ENCODE results near the gene CRYBB1. TPM values are rescaled to one million over a fixed set of nuclear protein-coding genes. Genes with fewer than 3 reads are reported as not detected.
A peak's percentile ranks its signal among the peaks of the same experiment; 100 is the strongest.

The CRYBB1 gene
- total RNA-seq, 1 donor, result not detected

DNA sequence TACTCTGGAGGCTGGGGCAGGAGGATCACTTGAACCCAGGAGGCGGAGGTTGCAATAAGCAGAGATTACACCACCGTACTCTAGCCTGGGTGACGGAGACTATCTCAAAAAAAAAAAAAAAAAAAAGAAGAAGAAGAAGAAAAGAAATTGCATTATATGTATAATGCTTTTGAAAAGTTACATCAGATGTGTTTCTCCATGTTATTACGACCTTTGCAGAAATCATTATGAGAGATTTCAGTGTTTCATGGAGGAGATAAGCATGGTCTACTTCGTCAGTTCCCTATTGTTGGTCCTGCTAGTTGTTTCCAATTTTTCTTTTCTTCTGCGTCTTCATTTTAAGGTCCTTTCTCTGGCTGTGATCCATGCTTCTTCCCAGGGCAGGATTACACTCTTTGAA lies 42.5 kb upstream of the CRYBB1 start:
- H3K4me3 ChIP-seq (ENCODE audit: low read depth, low read length), result no peak overlapping the region
- TF ChIP-seq CTCF (IDR thresholded peaks at IDR 0.05; ENCODE audit: insufficient read depth, low read length), result no peak
- no peak for DNase-seq (ENCODE audit: low read depth)

DNA sequence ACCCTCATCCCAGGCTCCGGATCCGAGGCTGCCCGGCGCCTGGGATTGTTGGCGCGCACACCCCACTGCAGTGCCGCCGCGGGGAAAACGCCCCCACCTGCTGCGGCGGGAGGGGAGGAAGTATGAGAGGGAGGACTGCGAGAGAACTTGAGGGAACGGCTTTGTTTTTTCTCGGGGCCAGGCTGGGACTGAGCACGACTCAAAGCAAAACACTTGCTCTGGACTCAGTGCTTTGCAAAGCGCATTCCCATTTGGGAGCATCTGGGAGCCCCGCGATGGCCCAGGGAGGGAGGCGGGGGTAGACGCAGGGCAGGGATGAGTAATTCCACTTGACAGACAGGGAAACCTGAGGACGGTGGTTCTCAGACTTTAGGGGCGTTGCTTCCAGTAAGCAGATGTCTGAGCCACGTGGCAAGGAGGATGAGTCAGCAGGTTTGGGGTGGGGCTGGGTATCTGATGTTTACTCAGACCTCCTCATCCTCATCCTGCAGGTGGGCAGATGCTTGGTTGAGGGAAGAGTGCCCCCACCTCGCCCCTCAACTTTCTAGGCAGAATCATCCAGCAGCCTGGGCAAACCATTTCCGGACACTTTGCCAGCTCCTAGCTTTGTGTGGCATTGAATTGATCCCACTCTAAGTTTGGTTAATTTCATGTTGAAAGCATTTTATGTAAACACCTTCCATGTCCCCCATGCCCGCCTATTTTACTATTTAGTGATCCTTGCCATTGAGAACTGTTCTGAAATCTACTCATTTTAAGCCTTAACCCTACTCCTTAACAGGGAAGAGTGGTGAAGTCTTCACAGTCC lies 41.0 kb upstream of the CRYBB1 start:
- TF ChIP-seq CTCF (IDR thresholded peaks at IDR 0.05; ENCODE audit: insufficient read depth, low read length), result no peak
- peak; percentile 88 for DNase-seq (ENCODE audit: low read depth)
- peak overlapping the region; percentile 43 for H3K4me3 ChIP-seq (ENCODE audit: low read depth, low read length)

DNA sequence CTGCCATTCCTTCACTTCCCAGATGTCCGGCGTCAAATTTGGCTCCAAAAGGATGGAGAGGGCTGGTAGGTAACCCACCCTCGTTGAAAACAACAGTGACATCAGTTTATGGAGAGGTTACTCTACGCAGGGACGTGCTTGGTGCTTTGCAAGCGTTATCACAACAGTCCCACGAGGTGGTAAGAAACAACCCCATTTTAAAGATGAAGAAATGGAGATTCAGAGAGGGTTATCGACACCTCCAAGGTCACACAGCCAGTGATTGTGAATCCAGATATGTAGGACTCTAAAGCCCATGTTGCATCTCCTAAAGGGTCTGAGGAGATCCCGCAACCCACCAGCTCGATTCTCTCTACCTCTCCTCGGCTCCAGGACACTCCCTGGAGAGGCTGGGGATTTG lies 40.3 kb upstream of the CRYBB1 start:
- peak overlapping the region; percentile 43 for H3K4me3 ChIP-seq (ENCODE audit: low read depth, low read length)
- no peak for TF ChIP-seq CTCF (IDR thresholded peaks at IDR 0.05; ENCODE audit: insufficient read depth, low read length)
- DNase-seq (ENCODE audit: low read depth), result no peak

GRCh38 chr22:26656891-26657851 lies 39.3 kb upstream of the CRYBB1 start, which contains the start of gene MIAT:
Gene MIAT, plus strand, starts transcription at chr22:26657588.
- TF ChIP-seq CTCF (IDR thresholded peaks at IDR 0.05; ENCODE audit: insufficient read depth, low read length), result no peak
- peak within 1 kb of the TSS; percentile 53 for H3K4me3 ChIP-seq (ENCODE audit: low read depth, low read length)
- no peak for DNase-seq (ENCODE audit: low read depth)

- no peak for TF ChIP-seq CTCF (IDR thresholded peaks at IDR 0.05; ENCODE audit: insufficient read depth, low read length)
- DNase-seq (ENCODE audit: low read depth), result no peak
- no peak overlapping the region for H3K4me3 ChIP-seq (ENCODE audit: low read depth, low read length)
These were observed 34.0 kb upstream of the CRYBB1 start for GRCh38 chr22:26651815-26652214.

- H3K4me3 ChIP-seq (ENCODE audit: low read depth, low read length), result no peak overlapping the region
- no peak for TF ChIP-seq CTCF (IDR thresholded peaks at IDR 0.05; ENCODE audit: insufficient read depth, low read length)
- DNase-seq (ENCODE audit: low read depth), result no peak
These were observed 33.0 kb upstream of the CRYBB1 start for GRCh38 chr22:26650722-26651421.

Measured in fibroblast of the aortic adventitia (primary cell).